ENCODE measurements around the gene CLDN10. TPM values are rescaled to one million over a fixed set of nuclear protein-coding genes. Genes with fewer than 3 reads are reported as not detected.

Gene CLDN10
- total RNA-seq, 1 experiment from 2014 or later = not detected

GRCh38 chr13:95547531-95548167 is 4.9 kb upstream of the CLDN10 start:
- Histone ChIP-seq H3K4me2 (no peak overlapping the region), H3K9me2 (ENCODE audit: insufficient read depth) (no peaks in the 10 kb centered on the region), H2AFZ (no peak overlapping the region), H3K27ac (no peak overlapping the region), H3K4me1 (replicated peaks; ENCODE audit: insufficient read depth) (no peaks in the 10 kb centered on the region; the same call in 1 of the 2 replicates), H4K20me1 (ENCODE audit: insufficient read depth) (no peaks in the 10 kb centered on the region), H3F3A (ENCODE audit: insufficient read depth, low read depth) (no peaks in the 10 kb centered on the region), H3K4me3 (no peak overlapping the region), H3K9me3 (ENCODE audit: insufficient read depth, low read depth) (no peaks in the 10 kb centered on the region; the same call in 1 of the 2 replicates), H3K36me3 (ENCODE audit: low read depth) (no peaks in the 10 kb centered on the region), H3K27me3 (ENCODE audit: insufficient read depth, low read depth) (no peaks in the 10 kb centered on the region), H3K79me2 (ENCODE audit: low read depth) (no peaks in the 10 kb centered on the region)
- BruUV-seq (replicated peaks) = no TSS peak
- intact Hi-C loops (cut with micrococcal nuclease; ENCODE audit: unreplicated experiment) = no loop called here
- CTCF ChIA-PET = no interaction called here
- no peak for DNase-seq
- TF ChIP-seq EZH2 (IDR thresholded peaks at IDR 0.05; ENCODE audit: low read depth) (no peak), CTCF (conservative IDR thresholded peaks at IDR 0.05) (no peak)
- POLR2A ChIA-PET (ENCODE audit: unreplicated experiment) = no interaction called here

- no peaks in the 10 kb centered on the region for H3K79me2 ChIP-seq (ENCODE audit: low read depth)
- no peaks in the 10 kb centered on the region for H3K36me3 ChIP-seq (ENCODE audit: low read depth)
- no peaks in the 10 kb centered on the region for H3F3A ChIP-seq (ENCODE audit: insufficient read depth, low read depth)
- H3K9me3 ChIP-seq (ENCODE audit: insufficient read depth, low read depth) = no peaks in the 10 kb centered on the region; the same call in 1 of the 2 replicates
- H3K4me1 ChIP-seq (replicated peaks; ENCODE audit: insufficient read depth) = no peaks in the 10 kb centered on the region; the same call in 1 of the 2 replicates
- intact Hi-C loops (cut with micrococcal nuclease; ENCODE audit: unreplicated experiment) = no loop called here
- no TSS peak for BruUV-seq (replicated peaks)
- no peak overlapping the region for H3K4me2 ChIP-seq
- CTCF ChIA-PET = no interaction called here
- no peak overlapping the region for H3K4me3 ChIP-seq
- DNase-seq = no peak
- TF ChIP-seq EZH2 (IDR thresholded peaks at IDR 0.05; ENCODE audit: low read depth) = no peak
- TF ChIP-seq CTCF (conservative IDR thresholded peaks at IDR 0.05) = no peak
- POLR2A ChIA-PET (ENCODE audit: unreplicated experiment) = no interaction called here
- H3K27me3 ChIP-seq (ENCODE audit: insufficient read depth, low read depth) = no peaks in the 10 kb centered on the region
- no peak overlapping the region for H2AFZ ChIP-seq
- no peak overlapping the region for H3K27ac ChIP-seq
- no peaks in the 10 kb centered on the region for H3K9me2 ChIP-seq (ENCODE audit: insufficient read depth)
- H4K20me1 ChIP-seq (ENCODE audit: insufficient read depth) = no peaks in the 10 kb centered on the region
These were observed 347 bp upstream of the CLDN10 start for GRCh38 chr13:95552208-95552538.

GRCh38 chr13:95553581-95554385 is 1.3 kb downstream of the CLDN10 start:
- ChIA-PET POLR2A (ENCODE audit: unreplicated experiment) (no interaction called here), CTCF (no interaction called here)
- no peaks in the 10 kb centered on the region for H3K27me3 ChIP-seq (ENCODE audit: insufficient read depth, low read depth)
- TF ChIP-seq CTCF (conservative IDR thresholded peaks at IDR 0.05) (no peak), EZH2 (IDR thresholded peaks at IDR 0.05; ENCODE audit: low read depth) (no peak)
- no peaks in the 10 kb centered on the region for H3F3A ChIP-seq (ENCODE audit: insufficient read depth, low read depth)
- H3K4me2 ChIP-seq = no peak overlapping the region
- no peaks in the 10 kb centered on the region for H4K20me1 ChIP-seq (ENCODE audit: insufficient read depth)
- no peak for DNase-seq
- no peaks in the 10 kb centered on the region for H3K9me3 ChIP-seq (ENCODE audit: insufficient read depth, low read depth)
- H2AFZ ChIP-seq = no peak overlapping the region
- H3K27ac ChIP-seq = no peak overlapping the region
- no peaks in the 10 kb centered on the region for H3K9me2 ChIP-seq (ENCODE audit: insufficient read depth)
- intact Hi-C loops (cut with micrococcal nuclease; ENCODE audit: unreplicated experiment) = no loop called here
- no TSS peak for BruUV-seq (replicated peaks)
- no peaks in the 10 kb centered on the region for H3K4me1 ChIP-seq (replicated peaks; ENCODE audit: insufficient read depth)
- no peak overlapping the region for H3K4me3 ChIP-seq
- H3K36me3 ChIP-seq (ENCODE audit: low read depth) = no peaks in the 10 kb centered on the region
- H3K79me2 ChIP-seq (ENCODE audit: low read depth) = no peaks in the 10 kb centered on the region
